ENCODE results near the gene PLK2.

DNA sequence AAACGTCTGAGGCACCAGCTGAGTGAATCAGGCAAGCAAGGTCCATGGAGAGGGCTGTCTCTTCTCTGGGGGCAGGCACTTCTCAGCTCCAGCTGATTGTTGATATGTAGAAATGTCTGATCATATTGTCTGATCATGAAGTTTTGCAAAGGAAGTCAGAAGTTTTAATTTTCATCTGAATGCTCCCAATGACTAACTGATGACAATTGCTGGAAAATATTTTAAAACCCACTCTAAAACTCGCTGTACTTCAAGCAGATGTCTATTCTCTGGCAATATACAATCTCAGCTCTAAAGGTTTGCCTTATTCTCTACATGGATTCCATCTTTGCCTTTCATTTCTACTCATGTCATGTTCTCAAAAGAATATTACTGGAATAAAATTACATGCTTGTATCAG lies 12.7 kb downstream of the PLK2 start:
- TF ChIP-seq, protein P1, sequence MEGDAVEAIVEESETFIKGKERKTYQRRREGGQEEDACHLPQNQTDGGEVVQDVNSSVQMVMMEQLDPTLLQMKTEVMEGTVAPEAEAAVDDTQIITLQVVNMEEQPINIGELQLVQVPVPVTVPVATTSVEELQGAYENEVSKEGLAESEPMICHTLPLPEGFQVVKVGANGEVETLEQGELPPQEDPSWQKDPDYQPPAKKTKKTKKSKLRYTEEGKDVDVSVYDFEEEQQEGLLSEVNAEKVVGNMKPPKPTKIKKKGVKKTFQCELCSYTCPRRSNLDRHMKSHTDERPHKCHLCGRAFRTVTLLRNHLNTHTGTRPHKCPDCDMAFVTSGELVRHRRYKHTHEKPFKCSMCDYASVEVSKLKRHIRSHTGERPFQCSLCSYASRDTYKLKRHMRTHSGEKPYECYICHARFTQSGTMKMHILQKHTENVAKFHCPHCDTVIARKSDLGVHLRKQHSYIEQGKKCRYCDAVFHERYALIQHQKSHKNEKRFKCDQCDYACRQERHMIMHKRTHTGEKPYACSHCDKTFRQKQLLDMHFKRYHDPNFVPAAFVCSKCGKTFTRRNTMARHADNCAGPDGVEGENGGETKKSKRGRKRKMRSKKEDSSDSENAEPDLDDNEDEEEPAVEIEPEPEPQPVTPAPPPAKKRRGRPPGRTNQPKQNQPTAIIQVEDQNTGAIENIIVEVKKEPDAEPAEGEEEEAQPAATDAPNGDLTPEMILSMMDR (tag by site-specific recombination; IDR thresholded peaks at IDR 0.05), result no peak
- TF ChIP-seq ZNF530 (tag by site-specific recombination; IDR thresholded peaks at IDR 0.05; ENCODE audit: low read depth) (no peak), ZNF157 (tag by site-specific recombination; IDR thresholded peaks at IDR 0.05) (no peak), TCF7L2 (IDR thresholded peaks at IDR 0.05; ENCODE audit: borderline replicate concordance, low read depth, low read length) (no peak)
- TF ChIP-seq, protein P2, sequence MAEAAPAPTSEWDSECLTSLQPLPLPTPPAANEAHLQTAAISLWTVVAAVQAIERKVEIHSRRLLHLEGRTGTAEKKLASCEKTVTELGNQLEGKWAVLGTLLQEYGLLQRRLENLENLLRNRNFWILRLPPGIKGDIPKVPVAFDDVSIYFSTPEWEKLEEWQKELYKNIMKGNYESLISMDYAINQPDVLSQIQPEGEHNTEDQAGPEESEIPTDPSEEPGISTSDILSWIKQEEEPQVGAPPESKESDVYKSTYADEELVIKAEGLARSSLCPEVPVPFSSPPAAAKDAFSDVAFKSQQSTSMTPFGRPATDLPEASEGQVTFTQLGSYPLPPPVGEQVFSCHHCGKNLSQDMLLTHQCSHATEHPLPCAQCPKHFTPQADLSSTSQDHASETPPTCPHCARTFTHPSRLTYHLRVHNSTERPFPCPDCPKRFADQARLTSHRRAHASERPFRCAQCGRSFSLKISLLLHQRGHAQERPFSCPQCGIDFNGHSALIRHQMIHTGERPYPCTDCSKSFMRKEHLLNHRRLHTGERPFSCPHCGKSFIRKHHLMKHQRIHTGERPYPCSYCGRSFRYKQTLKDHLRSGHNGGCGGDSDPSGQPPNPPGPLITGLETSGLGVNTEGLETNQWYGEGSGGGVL (tag by site-specific recombination; IDR thresholded peaks at IDR 0.05), result no peak

Data from HEK293 (cell line).